MCF 10A (cell line): ENCODE results near the gene ASB3. TPM values are rescaled to one million over a fixed set of nuclear protein-coding genes. Genes with fewer than 3 reads are reported as not detected.
"Not testable (repeated sequence)": the region's sequence is repeated elsewhere in the genome, so short reads cannot be mapped to it uniquely, and the experiment has no call there.

Experiments used
- Bru-seq: library from RNA; stranded (reverse); fragments of 400-500 nt; gene quantifications from one replicate; lab custom pipeline; 2021; lab: Mats Ljungman, UMichigan
- BruChase-seq, 2 experiments: library from RNA; stranded (reverse); fragments of 400-500 nt; gene quantifications; one replicate each; lab custom pipeline; 2021; lab: Mats Ljungman, UMichigan
- BruUV-seq: library from RNA; stranded (reverse); fragments of 400-500 nt; replicated peaks from 2 replicates; lab custom pipeline; 2021; lab: Mats Ljungman, UMichigan
- CTCF ChIA-PET: fragments of 300-600 bp; sonication (Branson Sonifier 250); formaldehyde crosslinking; extraction: SDS; loops from one replicate; lab custom pipeline; 2021; ENCODE audit warnings: antibody characterized with exemption, inconsistent platforms; lab: Yijun Ruan, JAX
- POLR2A ChIA-PET: fragments of 300-600, 350-650 bp; sonication (Branson Sonifier 250); formaldehyde crosslinking; extraction: SDS; loops from one replicate; lab custom pipeline; 2020; ENCODE audit warnings: antibody characterized with exemption, inconsistent platforms; lab: Yijun Ruan, JAX
- DNase-seq: peaks from one replicate; pipeline ENCODE4 v3.0.0-alpha.2; 2018; ENCODE audit not compliant: unreplicated experiment
- H3K27ac Mint-ChIP-seq: one replicate; pipeline ENCODE4 v1.8.0; 2022; ENCODE audit warnings: mild to moderate bottlenecking, low read depth, mixed read lengths; ENCODE audit not compliant: unreplicated experiment
- H3K27me3 Mint-ChIP-seq: one replicate; pipeline ENCODE4 v1.8.0; 2022; ENCODE audit warnings: mixed read lengths; ENCODE audit not compliant: insufficient read depth, unreplicated experiment
- H3K36me3 Mint-ChIP-seq: one replicate; pipeline ENCODE4 v1.8.0; 2022; ENCODE audit warnings: mild to moderate bottlenecking, moderate library complexity, mixed read lengths; ENCODE audit not compliant: insufficient read depth, unreplicated experiment
- H3K4me1 Mint-ChIP-seq: one replicate; pipeline ENCODE4 v1.8.0; 2022; ENCODE audit warnings: mixed read lengths; ENCODE audit not compliant: insufficient read depth, unreplicated experiment
- H3K4me3 Mint-ChIP-seq: one replicate; pipeline ENCODE4 v1.8.0; 2022; ENCODE audit warnings: mild to moderate bottlenecking, moderate library complexity, mixed read lengths; ENCODE audit not compliant: unreplicated experiment
- H3K9me3 Mint-ChIP-seq: one replicate; pipeline ENCODE4 v1.8.0; 2022; ENCODE audit warnings: mixed read lengths; ENCODE audit not compliant: unreplicated experiment
- CTCF ChIP-seq: fragments of 200-600 bp; IDR thresholded peaks from one replicate; pipeline ENCODE4 v1.8.0; 2022; ENCODE audit warnings: antibody characterized with exemption, mild to moderate bottlenecking; ENCODE audit not compliant: unreplicated experiment
- intact Hi-C: fragments of 100-400 bp; cut with micrococcal nuclease; formaldehyde crosslinking; loops from 2 replicates; pipeline ENCODE4 v1.14.1; 2022
- long read RNA-seq: library from polyadenylated mRNA; stranded (forward); transcript quantifications from one replicate; pipeline ENCODE4 v2.0.0, GENCODE V29; 2022
- total RNA-seq: library from RNA; stranded (reverse); gene quantifications from 2 replicates; pipeline ENCODE4 v1.2.3, GENCODE V29; 2022

The ASB3 gene
- total RNA-seq (19.7 and 20.3 TPM in 2 replicates), Bru-seq, nascent RNA (percentile 71 among the genes with signal in this experiment), BruChase-seq, experiment 1, labeled RNA remaining after a 6-hour chase (percentile 93 among the genes with signal in this experiment), BruChase-seq, experiment 2, labeled RNA remaining after a 2-hour chase (percentile 87 among the genes with signal in this experiment)
- long read RNA-seq, transcript ASB3-201 (10 exons, 2,214 nt) = major isoform, 28 of 47 reads
- long read RNA-seq, partial matches to known transcripts = 1 of 47 reads
- long read RNA-seq, other reads (novel, unspliced or antisense) = 15 of 47 reads

GRCh38 chr2:53786705-53787613, at the start of gene ASB3, which contains the start of gene ERLEC1:
ASB3 (minus strand) TSS chr2:53786953; CDS start chr2:53765572, 21,381 bp downstream.
ERLEC1 (plus strand) TSS chr2:53787044; CDS start chr2:53787211, 167 bp downstream.
- no TSS peak for BruUV-seq
- intact Hi-C loops = loop anchor here (1.0 kb wide), 1 partner anchor 364 kb away; no protein-coding TSS in a partner anchor
- no peaks in the 10 kb centered on the region for H3K9me3 Mint-ChIP-seq
- H3K4me3 Mint-ChIP-seq = peak within 1 kb of the TSS; percentile 83
- peak within 1 kb of the TSS; percentile 62 for H3K27ac Mint-ChIP-seq
- CTCF ChIA-PET = interaction anchor here (0.6 to 2.3 kb wide), 4 partner anchors 14 to 1175 kb away, joined by 3 to 11 read pairs (median 3); partner anchors contain the start of gene CHAC2
- H3K4me1 Mint-ChIP-seq = peaks cover 12% of the 10 kb centered on the region
- TF ChIP-seq CTCF = no peak
- POLR2A ChIA-PET = interaction anchor here (0.5 to 7.8 kb wide), 25 partner anchors 7 to 830 kb away, joined by 3 to 112 read pairs (median 4); partner anchors contain the start of gene CHAC2
- no peaks in the 10 kb centered on the region for H3K27me3 Mint-ChIP-seq
- no peaks in the 10 kb centered on the region for H3K36me3 Mint-ChIP-seq
- DNase-seq = peak; percentile 82

GRCh38 chr2:53829980-53830290, 43.2 kb upstream of the ASB3 start:
- peaks cover 11% of the 10 kb centered on the region for H3K4me1 Mint-ChIP-seq
- BruUV-seq, H3K9me3 Mint-ChIP-seq, CTCF ChIA-PET, DNase-seq, H3K36me3 Mint-ChIP-seq, H3K4me3 Mint-ChIP-seq, H3K27ac Mint-ChIP-seq, intact Hi-C loops, H3K27me3 Mint-ChIP-seq: not testable (repeated sequence)
- POLR2A ChIA-PET = interaction anchor here (0.7 to 1.0 kb wide), 2 partner anchors 9 to 128 kb away, joined by 3 read pairs; no protein-coding TSS in a partner anchor

GRCh38 chr2:53829273-53829979, 42.7 kb upstream of the ASB3 start:
- peaks cover 11% of the 10 kb centered on the region for H3K4me1 Mint-ChIP-seq
- no peak overlapping the region for H3K27ac Mint-ChIP-seq
- TF ChIP-seq CTCF = no peak
- CTCF ChIA-PET = no interaction called here
- intact Hi-C loops = no loop called here
- POLR2A ChIA-PET = interaction anchor here (0.5 to 1.0 kb wide), 3 partner anchors 9 to 128 kb away, joined by 3 read pairs; no protein-coding TSS in a partner anchor
- DNase-seq = no peak
- no TSS peak for BruUV-seq
- H3K27me3 Mint-ChIP-seq = no peaks in the 10 kb centered on the region
- no peaks in the 10 kb centered on the region for H3K9me3 Mint-ChIP-seq
- H3K36me3 Mint-ChIP-seq = peaks cover 8% of the 10 kb centered on the region
- H3K4me3 Mint-ChIP-seq = no peak overlapping the region

GRCh38 chr2:53828331-53828730, 41.6 kb upstream of the ASB3 start:
- ChIA-PET POLR2A (interaction anchor here (1.8 kb wide), 1 partner anchor 141 kb away, joined by 3 read pairs; no protein-coding TSS in a partner anchor), CTCF (interaction anchor here (0.5 to 0.7 kb wide), 2 partner anchors 15 to 232 kb away, joined by 3 read pairs; no protein-coding TSS in a partner anchor)
- Mint-ChIP-seq H3K4me3 (no peak overlapping the region), H3K36me3 (peaks cover 8% of the 10 kb centered on the region), H3K27me3 (no peaks in the 10 kb centered on the region), H3K27ac (no peak overlapping the region), H3K4me1 (peaks cover 11% of the 10 kb centered on the region), H3K9me3 (no peaks in the 10 kb centered on the region)
- intact Hi-C loops = no loop called here
- TF ChIP-seq CTCF = no peak
- no TSS peak for BruUV-seq
- DNase-seq = no peak
